Measurements from ENCODE around the gene TMEM245. TPM values are rescaled to one million over a fixed set of nuclear protein-coding genes. Genes with fewer than 3 reads are reported as not detected.
A peak's percentile ranks its signal among the peaks of the same experiment; 100 is the strongest.

Gene TMEM245
- total RNA-seq (44.7 and 48.2 TPM in 2 replicates), polyA plus RNA-seq (43.5 and 48.8 TPM in 2 replicates), polyA minus RNA-seq (ENCODE audit: low replicate concordance) (75.3 and 82.1 TPM in 2 replicates)
- 23.8 and 25.7 TPM in 2 replicates for polyA plus RNA-seq (2012)

DNA sequence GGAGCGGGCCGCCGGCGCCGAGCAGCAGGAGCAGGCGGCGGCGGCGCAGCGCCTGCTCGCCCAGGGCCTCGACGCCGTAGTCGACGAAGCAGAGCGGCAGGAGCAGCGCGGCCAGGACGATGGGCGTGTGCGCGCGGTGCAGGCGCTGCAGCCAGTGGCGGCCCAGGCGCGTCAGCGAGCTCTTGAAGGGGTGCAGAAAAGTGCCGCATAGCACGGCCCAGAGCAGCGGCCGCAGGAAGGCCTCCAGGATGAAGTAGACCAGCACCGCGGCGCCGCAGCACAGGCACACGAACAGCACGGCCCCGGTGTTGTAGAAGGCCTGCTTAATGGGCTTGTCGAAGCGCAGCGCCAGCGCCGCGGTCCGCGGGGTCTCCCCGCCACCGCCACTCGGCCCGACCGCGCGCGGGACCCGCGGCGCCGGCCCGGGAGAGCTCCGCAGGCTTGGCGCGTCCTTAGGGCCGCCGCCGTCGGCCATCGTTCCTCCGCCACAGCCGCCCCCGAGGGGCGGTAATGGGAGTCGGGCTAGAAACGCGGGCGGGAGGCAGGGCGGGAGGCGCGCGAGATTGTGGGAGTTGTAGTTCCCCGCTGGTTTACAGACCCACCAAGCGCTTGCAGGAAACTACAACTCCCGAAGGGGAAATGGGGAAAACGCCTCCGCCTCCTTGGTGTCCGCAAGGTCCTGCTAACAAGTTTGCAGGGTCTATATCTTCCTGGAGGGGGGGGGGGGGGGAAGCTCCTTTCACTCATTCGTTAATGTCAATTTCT is at the start of gene TMEM245:
TMEM245 (minus strand) TSS at position 509 of the 765 bp plus-strand sequence; CDS start at position 475, 34 bp downstream.
- Histone ChIP-seq H3K9ac (ENCODE audit: insufficient read depth, low read length) (peak within 1 kb of the TSS; percentile 77), H3K4me2 (ENCODE audit: extremely low read depth, insufficient read depth, low read length) (peak within 1 kb of the TSS; percentile 85), H3K27me3 (ENCODE audit: control insufficient read depth, insufficient read depth, low read length) (no peaks in the 10 kb centered on the region), H2AFZ (ENCODE audit: low read length) (peak within 1 kb of the TSS; percentile 66), H3K36me3 (ENCODE audit: control insufficient read depth, insufficient read depth, low read length) (no peaks in the 10 kb centered on the region), H3K27ac (ENCODE audit: insufficient read depth, low read length) (peak within 1 kb of the TSS; percentile 55), H4K20me1 (ENCODE audit: control insufficient read depth, extremely low read depth, insufficient read depth, low read length) (no peaks in the 10 kb centered on the region), H3K79me2 (ENCODE audit: control insufficient read depth, insufficient read depth, low read length) (peaks cover 48% of the 10 kb centered on the region), H3K9me3 (ENCODE audit: control insufficient read depth, insufficient read depth, low read depth, low read length) (no peaks in the 10 kb centered on the region), H3K4me3 (replicated peaks in 1 of 4; ENCODE audit: control extremely low read depth in 1 of 4, insufficient read depth in 1 of 4, low read depth in 3 of 4, low read length in 4 of 4) (peak within 1 kb of the TSS; percentile 74 to 88 (median 82)), H3K4me1 (ENCODE audit: control insufficient read depth, extremely low read depth, insufficient read depth, low read length) (peaks cover 2% of the 10 kb centered on the region)
- DNase-seq (ENCODE audit: low read depth in 2 of 2): peak; percentile 100
- TF ChIP-seq CTCF (conservative IDR thresholded peaks at IDR 0.05 in 1 of 2, IDR thresholded peaks at IDR 0.05 in 1 of 2; ENCODE audit: low read depth in 1 of 2, low read length in 2 of 2) (no peak), EZH2 (IDR thresholded peaks at IDR 0.05; ENCODE audit: low read length, missing control alignments) (no peak)

- Histone ChIP-seq H2AFZ (ENCODE audit: low read length) (no peak overlapping the region), H3K4me3 (replicated peaks in 1 of 4; ENCODE audit: control extremely low read depth in 1 of 4, insufficient read depth in 1 of 4, low read depth in 3 of 4, low read length in 4 of 4) (no peak overlapping the region), H3K27me3 (ENCODE audit: control insufficient read depth, insufficient read depth, low read length) (peaks cover 27% of the 10 kb centered on the region), H3K9me3 (ENCODE audit: control insufficient read depth, insufficient read depth, low read depth, low read length) (no peaks in the 10 kb centered on the region), H3K27ac (ENCODE audit: insufficient read depth, low read length) (no peak overlapping the region), H3K36me3 (ENCODE audit: control insufficient read depth, insufficient read depth, low read length) (no peaks in the 10 kb centered on the region), H4K20me1 (ENCODE audit: control insufficient read depth, extremely low read depth, insufficient read depth, low read length) (no peaks in the 10 kb centered on the region), H3K4me2 (ENCODE audit: extremely low read depth, insufficient read depth, low read length) (no peak overlapping the region), H3K9ac (ENCODE audit: insufficient read depth, low read length) (no peak overlapping the region), H3K4me1 (ENCODE audit: control insufficient read depth, extremely low read depth, insufficient read depth, low read length) (no peaks in the 10 kb centered on the region), H3K79me2 (ENCODE audit: control insufficient read depth, insufficient read depth, low read length) (no peaks in the 10 kb centered on the region)
- no peak for DNase-seq (ENCODE audit: low read depth in 2 of 2)
- no peak for TF ChIP-seq EZH2 (IDR thresholded peaks at IDR 0.05; ENCODE audit: low read length, missing control alignments)
- no peak for TF ChIP-seq CTCF (conservative IDR thresholded peaks at IDR 0.05 in 1 of 2, IDR thresholded peaks at IDR 0.05 in 1 of 2; ENCODE audit: low read depth in 1 of 2, low read length in 2 of 2)
Observed at GRCh38 chr9:109168170-109168569, 48.4 kb upstream of the TMEM245 start.

GRCh38 chr9:109167716-109168115 is 48.0 kb upstream of the TMEM245 start:
- peaks cover 32% of the 10 kb centered on the region for H3K27me3 ChIP-seq (ENCODE audit: control insufficient read depth, insufficient read depth, low read length)
- H3K9me3 ChIP-seq (ENCODE audit: control insufficient read depth, insufficient read depth, low read depth, low read length): no peaks in the 10 kb centered on the region
- DNase-seq (ENCODE audit: low read depth in 2 of 2): no peak
- H3K4me3 ChIP-seq (replicated peaks in 1 of 4; ENCODE audit: control extremely low read depth in 1 of 4, insufficient read depth in 1 of 4, low read depth in 3 of 4, low read length in 4 of 4): no peak overlapping the region
- H3K79me2 ChIP-seq (ENCODE audit: control insufficient read depth, insufficient read depth, low read length): no peaks in the 10 kb centered on the region
- no peak overlapping the region for H3K9ac ChIP-seq (ENCODE audit: insufficient read depth, low read length)
- H3K4me2 ChIP-seq (ENCODE audit: extremely low read depth, insufficient read depth, low read length): no peak overlapping the region
- H3K27ac ChIP-seq (ENCODE audit: insufficient read depth, low read length): no peak overlapping the region
- no peaks in the 10 kb centered on the region for H4K20me1 ChIP-seq (ENCODE audit: control insufficient read depth, extremely low read depth, insufficient read depth, low read length)
- TF ChIP-seq EZH2 (IDR thresholded peaks at IDR 0.05; ENCODE audit: low read length, missing control alignments): no peak
- TF ChIP-seq CTCF (conservative IDR thresholded peaks at IDR 0.05 in 1 of 2, IDR thresholded peaks at IDR 0.05 in 1 of 2; ENCODE audit: low read depth in 1 of 2, low read length in 2 of 2): no peak
- H3K36me3 ChIP-seq (ENCODE audit: control insufficient read depth, insufficient read depth, low read length): no peaks in the 10 kb centered on the region
- H3K4me1 ChIP-seq (ENCODE audit: control insufficient read depth, extremely low read depth, insufficient read depth, low read length): no peaks in the 10 kb centered on the region
- H2AFZ ChIP-seq (ENCODE audit: low read length): no peak overlapping the region
